Common myeloid progenitor, CD34-positive (primary cell): ENCODE data around the gene PRSS12.

Experiments
- CTCF ChIA-PET: fragments of 350-600 bp; sonication (Branson Sonifier 250); formaldehyde crosslinking; loops from one replicate; lab custom pipeline; 2021; ENCODE audit warnings: antibody characterized with exemption; lab: Charles Lee
- POLR2A ChIA-PET: fragments of 350-600 bp; sonication (Branson Sonifier 250); formaldehyde crosslinking; loops from one replicate; lab custom pipeline; 2021; ENCODE audit warnings: antibody characterized with exemption; lab: Charles Lee
- DNase-seq, 3 donors: peaks; one replicate each; pipeline versions ENCODE4 v3.0.0 to v3.0.0-alpha.2; 2013
- H3K27ac ChIP-seq, 2 experiments: 1 replicate in 1 of 2; 2 replicates in 1 of 2; pipeline ENCODE4 v1.7.0; 2013; ENCODE audit warnings: inconsistent platforms in 2 of 2, low read length in 2 of 2, mild to moderate bottlenecking in 2 of 2, low read depth in 1 of 2, moderate library complexity in 1 of 2; ENCODE audit not compliant: severe bottlenecking in 2 of 2, insufficient read depth in 1 of 2, poor library complexity in 1 of 2
- H3K27me3 ChIP-seq, 5 experiments: replicated peaks in 2 of 5; 1 replicate in 3 of 5; 2 replicates in 2 of 5; pipeline versions ENCODE4 v1.6.1 to v1.7.0; 2013; ENCODE audit warnings: low read length in 4 of 5, mild to moderate bottlenecking in 2 of 5, moderate library complexity in 2 of 5, inconsistent platforms in 1 of 5; ENCODE audit not compliant: insufficient read depth in 5 of 5, control insufficient read depth in 4 of 5
- H3K36me3 ChIP-seq, 4 experiments: 1 replicate in 2 of 4; 2 replicates in 2 of 4; pipeline versions ENCODE4 v1.6.1 to v1.7.0; 2013; ENCODE audit warnings: low read length in 3 of 4, control low read depth in 1 of 4, mild to moderate bottlenecking in 1 of 4; ENCODE audit not compliant: control insufficient read depth in 4 of 4, insufficient read depth in 4 of 4
- H3K4me1 ChIP-seq, 4 experiments: 1 replicate in 3 of 4; 2 replicates in 1 of 4; pipeline versions ENCODE4 v1.6.1 to v1.7.1; 2013; ENCODE audit warnings: low read length in 3 of 4, mild to moderate bottlenecking in 3 of 4, control low read depth in 1 of 4, inconsistent platforms in 1 of 4, moderate library complexity in 1 of 4; ENCODE audit not compliant: control insufficient read depth in 4 of 4, insufficient read depth in 4 of 4; ENCODE audit errors: control extremely low read depth in 1 of 4
- H3K4me3 ChIP-seq, 7 experiments: 1 replicate in 4 of 7; 2 replicates in 3 of 7; pipeline versions ENCODE4 v1.5.1 to v1.7.0; 2013; ENCODE audit warnings: mild to moderate bottlenecking in 7 of 7, low read length in 6 of 7, moderate library complexity in 6 of 7, inconsistent platforms in 2 of 7, low read depth in 2 of 7, control low read depth in 1 of 7; ENCODE audit not compliant: insufficient read depth in 4 of 7, control insufficient read depth in 1 of 7; ENCODE audit errors: extremely low read depth in 1 of 7
- H3K9me3 ChIP-seq, 5 experiments: 1 replicate in 4 of 5; 2 replicates in 1 of 5; pipeline versions ENCODE4 v1.6.1 to v1.7.1; 2013; ENCODE audit warnings: low read length in 4 of 5, mild to moderate bottlenecking in 2 of 5, inconsistent platforms in 1 of 5, low read depth in 1 of 5, moderate library complexity in 1 of 5; ENCODE audit not compliant: control insufficient read depth in 4 of 5, insufficient read depth in 2 of 5; ENCODE audit errors: control extremely low read depth in 1 of 5
- WGBS: methylation state at CpG from one replicate; pipeline ENCODE4 v1.1.5; 2013; ENCODE audit not compliant: insufficient coverage; 5-methylcytosine and 5-hydroxymethylcytosine counted together

Gene PRSS12

GRCh38 chr4:118372251-118372650 lies 19.4 kb upstream of the PRSS12 start:
- POLR2A ChIA-PET = no interaction called here

GRCh38 chr4:118369231-118369630 lies 16.4 kb upstream of the PRSS12 start:
- no peak overlapping the region for H3K27ac ChIP-seq
- WGBS = no CpG with 5 or more reads among the region's 6 CpGs
- H3K4me1 ChIP-seq = peaks cover 0 to 5% (median 0%) of the 10 kb centered on the region in 4 experiments
- no peak overlapping the region for H3K4me3 ChIP-seq
- ChIA-PET POLR2A (no interaction called here), CTCF (no interaction called here)
- H3K27me3 ChIP-seq = no peaks in the 10 kb centered on the region
- no peaks in the 10 kb centered on the region for H3K36me3 ChIP-seq
- DNase-seq = no peak
- no peaks in the 10 kb centered on the region for H3K9me3 ChIP-seq

More at GRCh38 chr4:118372251-118372650, 19.4 kb upstream of the PRSS12 start:
- peaks cover 0 to 5% (median 0%) of the 10 kb centered on the region in 4 experiments for H3K4me1 ChIP-seq
- CTCF ChIA-PET = no interaction called here
- H3K4me3 ChIP-seq = no peak overlapping the region
- H3K36me3 ChIP-seq = no peaks in the 10 kb centered on the region
- no peak for DNase-seq
- no peak overlapping the region for H3K27ac ChIP-seq
- H3K27me3 ChIP-seq = no peaks in the 10 kb centered on the region
- H3K9me3 ChIP-seq = no peaks in the 10 kb centered on the region
- WGBS = 97% methylated on average over 3 of the region's 4 CpGs

GRCh38 chr4:118367872-118368271 lies 15.1 kb upstream of the PRSS12 start:
- Histone ChIP-seq H3K4me1 (peaks cover 0 to 5% (median 0%) of the 10 kb centered on the region in 4 experiments), H3K27me3 (no peaks in the 10 kb centered on the region), H3K4me3 (no peak overlapping the region), H3K36me3 (no peaks in the 10 kb centered on the region), H3K27ac (no peak overlapping the region), H3K9me3 (no peaks in the 10 kb centered on the region)
- POLR2A ChIA-PET = no interaction called here
- no peak for DNase-seq
- WGBS = 77% methylated on average over 1 of the region's 2 CpGs
- CTCF ChIA-PET = interaction anchor here (1.1 to 1.7 kb wide), 3 partner anchors 11 to 14 kb away, joined by 4 to 5 read pairs (median 4); no protein-coding TSS in a partner anchor

DNA sequence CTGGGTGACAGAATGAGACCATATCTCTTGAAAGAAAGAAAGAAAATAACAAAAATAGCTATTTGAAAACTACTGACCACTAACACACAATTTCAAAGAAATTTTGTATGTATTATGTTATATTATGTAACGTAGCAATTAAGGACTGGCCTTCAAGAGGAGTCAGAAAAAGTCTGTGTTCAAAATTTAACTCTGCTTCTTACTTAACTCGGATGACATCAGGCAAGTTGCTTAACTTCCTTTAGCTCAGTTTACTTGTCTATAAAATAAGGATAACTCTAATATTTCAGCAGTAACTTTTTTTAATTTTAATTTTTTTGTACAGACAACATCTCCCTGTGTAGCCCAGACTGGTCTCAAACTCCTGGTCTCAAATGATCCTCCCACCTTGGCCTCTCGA lies 14.6 kb upstream of the PRSS12 start:
- Histone ChIP-seq H3K36me3 (no peaks in the 10 kb centered on the region), H3K4me3 (no peak overlapping the region), H3K27ac (no peak overlapping the region), H3K27me3 (no peaks in the 10 kb centered on the region), H3K4me1 (peaks cover 0 to 5% (median 0%) of the 10 kb centered on the region in 4 experiments), H3K9me3 (no peaks in the 10 kb centered on the region)
- WGBS = 83% methylated on average over 1 of the region's 3 CpGs
- POLR2A ChIA-PET = no interaction called here
- no peak for DNase-seq
- CTCF ChIA-PET = interaction anchor here (1.1 to 1.7 kb wide), 3 partner anchors 11 to 14 kb away, joined by 4 to 5 read pairs (median 4); no protein-coding TSS in a partner anchor

- H3K27ac ChIP-seq = no peak overlapping the region
- CTCF ChIA-PET = interaction anchor here (0.6 to 1.2 kb wide), 2 partner anchors 10 kb away, joined by 3 to 5 read pairs; partner anchors contain the start of gene PRSS12
- no peak for DNase-seq
- no peaks in the 10 kb centered on the region for H3K9me3 ChIP-seq
- no peaks in the 10 kb centered on the region for H3K36me3 ChIP-seq
- POLR2A ChIA-PET = no interaction called here
- WGBS = 100% methylated on average over 1 of the region's 3 CpGs
- peaks cover 0 to 5% (median 0%) of the 10 kb centered on the region in 4 experiments for H3K4me1 ChIP-seq
- H3K4me3 ChIP-seq = no peak overlapping the region
- peaks cover 0 to 10% (median 0%) of the 10 kb centered on the region in 5 experiments for H3K27me3 ChIP-seq
Measured at GRCh38 chr4:118363166-118363565, 10.4 kb upstream of the PRSS12 start.

DNA sequence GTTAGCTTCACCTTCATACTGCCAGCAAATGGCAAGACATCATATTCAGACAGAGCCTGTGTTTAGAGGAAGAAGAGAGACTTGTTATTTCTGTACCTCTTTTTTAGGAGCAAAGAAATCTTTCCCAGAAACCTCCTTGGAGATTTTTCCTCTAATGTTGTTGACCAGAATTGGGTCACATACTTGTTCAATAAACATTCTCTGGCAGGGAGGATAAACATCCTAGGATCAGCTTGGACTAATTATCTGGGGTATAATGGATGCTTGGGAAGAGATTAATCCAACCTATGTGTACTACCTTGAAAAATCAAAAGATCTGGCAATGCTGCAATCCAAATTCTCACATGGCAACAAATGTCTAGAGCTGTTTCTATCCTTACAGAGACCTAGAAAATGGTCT lies 8.4 kb upstream of the PRSS12 start:
- POLR2A ChIA-PET = no interaction called here
- H3K9me3 ChIP-seq = no peaks in the 10 kb centered on the region
- no peaks in the 10 kb centered on the region for H3K36me3 ChIP-seq
- no peak for DNase-seq
- no peak overlapping the region for H3K4me3 ChIP-seq
- H3K27ac ChIP-seq = no peak overlapping the region
- no peaks in the 10 kb centered on the region for H3K4me1 ChIP-seq
- CTCF ChIA-PET = interaction anchor here (1.1 to 1.3 kb wide), 2 partner anchors 12 to 55 kb away, joined by 3 to 5 read pairs; no protein-coding TSS in a partner anchor
- H3K27me3 ChIP-seq = peaks cover 0 to 25% (median 7%) of the 10 kb centered on the region in 5 experiments

DNA sequence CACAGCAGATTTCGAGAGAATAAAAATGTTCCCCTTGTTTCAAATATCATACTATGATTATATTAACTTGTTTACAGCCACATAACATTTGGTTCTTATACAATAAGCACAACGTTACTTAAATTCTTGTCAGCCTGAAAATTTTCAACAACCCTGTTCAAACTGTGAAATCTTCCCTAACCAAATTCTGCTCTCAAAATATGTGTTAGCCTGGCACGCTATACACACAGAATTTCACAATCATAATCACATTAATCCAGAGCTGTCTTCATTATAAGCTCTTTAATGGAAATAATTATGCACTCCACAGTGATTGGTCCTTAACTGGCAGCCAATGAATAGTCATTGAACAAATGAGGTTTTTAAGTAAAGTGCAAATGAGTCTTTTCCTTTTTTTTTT lies 7.3 kb upstream of the PRSS12 start:
- CTCF ChIA-PET = interaction anchor here (1.1 kb wide), 1 partner anchor 56 kb away, joined by 3 read pairs; no protein-coding TSS in a partner anchor
- POLR2A ChIA-PET = no interaction called here
- H3K4me1 ChIP-seq = no peaks in the 10 kb centered on the region
- no peak overlapping the region for H3K4me3 ChIP-seq
- 100% methylated on average over 2 of the region's 3 CpGs for WGBS
- H3K27me3 ChIP-seq = peaks cover 2 to 36% (median 14%) of the 10 kb centered on the region in 5 experiments
- H3K9me3 ChIP-seq = no peaks in the 10 kb centered on the region
- H3K36me3 ChIP-seq = no peaks in the 10 kb centered on the region
- no peak overlapping the region for H3K27ac ChIP-seq
- no peak for DNase-seq
